ENCODE results near the gene ICOS. TPM values are rescaled to one million over a fixed set of nuclear protein-coding genes. Genes with fewer than 3 reads are reported as not detected.

Gene ICOS
- total and polyA plus RNA-seq, 2 of the 4 experiments (the other 2 are of a cell fraction): not detected

DNA sequence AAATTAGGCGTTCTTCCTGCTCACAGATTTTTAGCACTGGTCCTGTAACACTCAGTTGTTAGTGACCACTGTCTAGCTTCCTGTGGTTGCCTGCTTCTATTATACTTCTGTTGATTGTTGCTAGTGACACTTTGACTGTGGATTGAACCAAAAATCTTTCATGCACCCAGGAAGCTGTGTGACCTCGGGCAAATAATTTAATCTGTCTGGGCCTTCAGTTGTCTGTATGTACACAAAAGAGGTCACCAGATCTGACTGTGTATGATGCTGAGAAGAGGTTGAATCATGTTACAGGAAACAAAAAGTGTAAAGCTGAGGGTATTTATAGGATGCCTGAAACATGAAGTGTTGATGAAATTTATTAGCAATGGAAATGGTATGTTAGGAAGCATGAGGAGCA, 12.7 kb downstream of the ICOS start:
- no peak overlapping the region for H4K8ac ChIP-seq (ENCODE audit: low read depth in 2 of 2, low read length in 2 of 2)
- DNase-seq: peak; percentile 35
- H3K79me1 ChIP-seq (ENCODE audit: low read depth in 1 of 2, low read length in 2 of 2): no peaks in the 10 kb centered on the region

More for the DNA sequence above, 12.7 kb downstream of the ICOS start:
- Histone ChIP-seq H4K91ac (ENCODE audit: insufficient read depth, low read depth, low read length) (no peak overlapping the region), H3K4me2 (ENCODE audit: low read depth, low read length) (no peak overlapping the region), H3K9ac (ENCODE audit: low read depth, low read length) (no peak overlapping the region), H2BK120ac (ENCODE audit: low read depth, low read length) (no peak overlapping the region), H3K4me3 (ENCODE audit: insufficient read depth, low read depth, low read length) (no peak overlapping the region), H4K20me1 (ENCODE audit: insufficient read depth, low read length) (no peaks in the 10 kb centered on the region), H3K27ac (ENCODE audit: insufficient read depth, low read length) (no peak overlapping the region), H3K56ac (ENCODE audit: extremely low read depth, insufficient read depth, low read length) (no peak overlapping the region), H2BK5ac (ENCODE audit: low read depth, low read length, poor library complexity, severe bottlenecking) (no peak overlapping the region), H2AK9ac (replicated peaks; ENCODE audit: low read depth, low read length, poor library complexity) (no peak overlapping the region), H3K36me3 (ENCODE audit: control insufficient read depth, insufficient read depth, low read length) (no peaks in the 10 kb centered on the region), H3K27me3 (ENCODE audit: control insufficient read depth, insufficient read depth, low read length) (peaks cover 4% of the 10 kb centered on the region), H3K18ac (ENCODE audit: low read depth, low read length) (no peak overlapping the region; the same call in 1 of the 2 replicates), H3K14ac (replicated peaks; ENCODE audit: low read depth, low read length) (no peak overlapping the region), H2BK15ac (ENCODE audit: low read depth, low read length) (no peak overlapping the region), H2AFZ (replicated peaks; ENCODE audit: low read length, poor library complexity) (no peak overlapping the region), H4K5ac (ENCODE audit: low read depth, low read length) (no peak overlapping the region), H2BK20ac (ENCODE audit: low read depth, low read length) (no peak overlapping the region), H3K23ac (ENCODE audit: low read depth, low read length) (no peak overlapping the region), H3K9me3 (ENCODE audit: control insufficient read depth, insufficient read depth, low read length) (no peaks in the 10 kb centered on the region), H3K9me1 (ENCODE audit: insufficient read depth, low read length) (no peaks in the 10 kb centered on the region), H2AK5ac (ENCODE audit: low read depth, low read length) (no peak overlapping the region), H3K4me1 (ENCODE audit: control insufficient read depth, insufficient read depth, low read length) (peaks cover 2% of the 10 kb centered on the region; the same call in 1 of the 2 replicates), H3K4ac (ENCODE audit: low read depth, low read length) (no peak overlapping the region)
- TF ChIP-seq BHLHE40 (IDR thresholded peaks at IDR 0.05; ENCODE audit: low read depth, low read length) (no peak), POLR2A (IDR thresholded peaks at IDR 0.05; ENCODE audit: low read depth, low read length) (no peak), SMC3 (IDR thresholded peaks at IDR 0.05; ENCODE audit: low read depth, low read length) (no peak), RCOR1 (IDR thresholded peaks at IDR 0.05; ENCODE audit: insufficient replicate concordance, low read length) (no peak), NFE2L2 (IDR thresholded peaks at IDR 0.05; ENCODE audit: low read depth, low read length) (no peak)
- TF ChIP-seq, protein P1, sequence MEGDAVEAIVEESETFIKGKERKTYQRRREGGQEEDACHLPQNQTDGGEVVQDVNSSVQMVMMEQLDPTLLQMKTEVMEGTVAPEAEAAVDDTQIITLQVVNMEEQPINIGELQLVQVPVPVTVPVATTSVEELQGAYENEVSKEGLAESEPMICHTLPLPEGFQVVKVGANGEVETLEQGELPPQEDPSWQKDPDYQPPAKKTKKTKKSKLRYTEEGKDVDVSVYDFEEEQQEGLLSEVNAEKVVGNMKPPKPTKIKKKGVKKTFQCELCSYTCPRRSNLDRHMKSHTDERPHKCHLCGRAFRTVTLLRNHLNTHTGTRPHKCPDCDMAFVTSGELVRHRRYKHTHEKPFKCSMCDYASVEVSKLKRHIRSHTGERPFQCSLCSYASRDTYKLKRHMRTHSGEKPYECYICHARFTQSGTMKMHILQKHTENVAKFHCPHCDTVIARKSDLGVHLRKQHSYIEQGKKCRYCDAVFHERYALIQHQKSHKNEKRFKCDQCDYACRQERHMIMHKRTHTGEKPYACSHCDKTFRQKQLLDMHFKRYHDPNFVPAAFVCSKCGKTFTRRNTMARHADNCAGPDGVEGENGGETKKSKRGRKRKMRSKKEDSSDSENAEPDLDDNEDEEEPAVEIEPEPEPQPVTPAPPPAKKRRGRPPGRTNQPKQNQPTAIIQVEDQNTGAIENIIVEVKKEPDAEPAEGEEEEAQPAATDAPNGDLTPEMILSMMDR (conservative IDR thresholded peaks at IDR 0.05; ENCODE audit: low read depth, low read length): no peak
- TF ChIP-seq, protein P2, sequence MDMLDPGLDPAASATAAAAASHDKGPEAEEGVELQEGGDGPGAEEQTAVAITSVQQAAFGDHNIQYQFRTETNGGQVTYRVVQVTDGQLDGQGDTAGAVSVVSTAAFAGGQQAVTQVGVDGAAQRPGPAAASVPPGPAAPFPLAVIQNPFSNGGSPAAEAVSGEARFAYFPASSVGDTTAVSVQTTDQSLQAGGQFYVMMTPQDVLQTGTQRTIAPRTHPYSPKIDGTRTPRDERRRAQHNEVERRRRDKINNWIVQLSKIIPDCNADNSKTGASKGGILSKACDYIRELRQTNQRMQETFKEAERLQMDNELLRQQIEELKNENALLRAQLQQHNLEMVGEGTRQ (IDR thresholded peaks at IDR 0.05; ENCODE audit: low read depth, low read length): no peak
- dilution Hi-C loops (cut with HindIII; ENCODE audit: low sequenced_read_pairs, unreplicated experiment) (no loop called here), in situ Hi-C loops (cut with MboI; ENCODE audit: low sequenced_read_pairs) (no loop called here), intact Hi-C loops (cut with micrococcal nuclease) (no loop called here)
- POLR2A ChIA-PET (ENCODE audit: unreplicated experiment): no interaction called here
- no TSS peak for BruUV-seq (replicated peaks)
- WGBS, 2 experiments (ENCODE audit: extremely low coverage in 2 of 2, insufficient read length in 1 of 2): 27% methylated on average over 2 of the region's 2 CpGs; no CpG with 5 or more reads in 1 of the 2 experiments
- CTCF ChIA-PET: no interaction called here
- peak; percentile 42 for ATAC-seq (ENCODE audit: low read depth)

All from IMR-90 (cell line).